ENCODE results near the gene C16orf46. TPM values are rescaled to one million over a fixed set of nuclear protein-coding genes. Genes with fewer than 3 reads are reported as not detected.

C16orf46 gene
- total and polyA plus RNA-seq, 2 donors (not counting 3 experiments of a cell fraction or from before 2014, with no cell fraction given), result 0.26 TPM; not detected in 1

- Histone ChIP-seq H4K20me1 (replicated peaks; ENCODE audit: control insufficient read depth, extremely low read depth, insufficient read depth, low read length) (no peaks in the 10 kb centered on the region), H3K79me2 (ENCODE audit: control insufficient read depth, insufficient read depth, low read length) (no peaks in the 10 kb centered on the region), H3K36me3 (ENCODE audit: control insufficient read depth in 2 of 2, extremely low read depth in 1 of 2, insufficient read depth in 2 of 2, low read length in 2 of 2) (no peaks in the 10 kb centered on the region), H3K9me3 (replicated peaks; ENCODE audit: control insufficient read depth, insufficient read depth, low read length) (no peaks in the 10 kb centered on the region), H2AFZ (ENCODE audit: low read depth, low read length) (no peak overlapping the region), H3K27me3 (ENCODE audit: control insufficient read depth in 2 of 2, insufficient read depth in 2 of 2, low read length in 2 of 2) (no peaks in the 10 kb centered on the region), H3K9me1 (replicated peaks; ENCODE audit: control insufficient read depth, extremely low read depth, insufficient read depth, low read length) (no peaks in the 10 kb centered on the region), H3K9ac (replicated peaks; ENCODE audit: extremely low read depth, insufficient read depth, low read length) (no peak overlapping the region), H3K4me3 (replicated peaks in 1 of 3; ENCODE audit: insufficient read depth in 1 of 3, low read depth in 1 of 3, low read length in 3 of 3) (no peak overlapping the region), H3K27ac (ENCODE audit: insufficient read depth, low read depth, low read length) (no peak overlapping the region), H3K4me1 (ENCODE audit: control insufficient read depth, extremely low read depth, insufficient read depth, low read length) (no peaks in the 10 kb centered on the region), H3K4me2 (ENCODE audit: insufficient read depth, low read length) (no peak overlapping the region)
- DNase-seq (ENCODE audit: low read depth, low spot score) (no peak), FAIRE-seq (no peak)
- dilution Hi-C loops (cut with MboI; ENCODE audit: extremely low pct_ligation_motif_present, low sequenced_read_pairs), result no loop called here
- ChIA-PET CTCF (no interaction called here), POLR2A (no interaction called here)
- BruUV-seq (replicated peaks), result no TSS peak
- TF ChIP-seq GATA2 (IDR thresholded peaks at IDR 0.05; ENCODE audit: insufficient read depth, insufficient read length, low read depth, low read length), result no peak
- TF ChIP-seq POLR2A (IDR thresholded peaks at IDR 0.05; ENCODE audit: low read depth, low read length), result no peak
- no peak for TF ChIP-seq CTCF (IDR thresholded peaks at IDR 0.05; ENCODE audit: extremely low read depth in 1 of 2, insufficient read depth in 1 of 2, low read depth in 1 of 2, low read length in 2 of 2)
- intact Hi-C loops (cut with micrococcal nuclease), result no loop called here
Observed at GRCh38 chr16:81067166-81067565, 9.9 kb downstream of the C16orf46 start.

- BruUV-seq (replicated peaks), result no TSS peak
- H3K9me1 ChIP-seq (replicated peaks; ENCODE audit: control insufficient read depth, extremely low read depth, insufficient read depth, low read length), result no peaks in the 10 kb centered on the region
- H3K4me2 ChIP-seq (ENCODE audit: insufficient read depth, low read length), result no peak overlapping the region
- no peak overlapping the region for H2AFZ ChIP-seq (ENCODE audit: low read depth, low read length)
- DNase-seq (ENCODE audit: low read depth, low spot score) (no peak), FAIRE-seq (no peak)
- H3K9me3 ChIP-seq (replicated peaks; ENCODE audit: control insufficient read depth, insufficient read depth, low read length), result no peaks in the 10 kb centered on the region
- TF ChIP-seq FOS (IDR thresholded peaks at IDR 0.05; ENCODE audit: borderline replicate concordance, insufficient read depth, low read length) (no peak), MYC (IDR thresholded peaks at IDR 0.05; ENCODE audit: low read depth, low read length) (no peak), POLR2A (IDR thresholded peaks at IDR 0.05; ENCODE audit: low read depth, low read length) (no peak), EZH2 (IDR thresholded peaks at IDR 0.05; ENCODE audit: borderline replicate concordance, low read depth, low read length, severe bottlenecking) (no peak), MAX (IDR thresholded peaks at IDR 0.05; ENCODE audit: insufficient read depth, insufficient read length) (no peak), POLR2AphosphoS5 (IDR thresholded peaks at IDR 0.05; ENCODE audit: insufficient read depth, low read depth, low read length) (no peak), GATA2 (IDR thresholded peaks at IDR 0.05; ENCODE audit: insufficient read depth, insufficient read length, low read depth, low read length) (no peak), JUN (IDR thresholded peaks at IDR 0.05; ENCODE audit: borderline replicate concordance, insufficient read depth, insufficient read length, low read depth) (no peak), CTCF (IDR thresholded peaks at IDR 0.05; ENCODE audit: extremely low read depth in 1 of 2, insufficient read depth in 1 of 2, low read depth in 1 of 2, low read length in 2 of 2) (no peak)
- H4K20me1 ChIP-seq (replicated peaks; ENCODE audit: control insufficient read depth, extremely low read depth, insufficient read depth, low read length), result no peaks in the 10 kb centered on the region
- ChIA-PET POLR2A (no interaction called here), CTCF (no interaction called here)
- intact Hi-C loops (cut with micrococcal nuclease), result no loop called here
- dilution Hi-C loops (cut with MboI; ENCODE audit: extremely low pct_ligation_motif_present, low sequenced_read_pairs), result no loop called here
- H3K4me1 ChIP-seq (ENCODE audit: control insufficient read depth, extremely low read depth, insufficient read depth, low read length), result no peaks in the 10 kb centered on the region
- H3K4me3 ChIP-seq (replicated peaks in 1 of 3; ENCODE audit: insufficient read depth in 1 of 3, low read depth in 1 of 3, low read length in 3 of 3), result no peak overlapping the region
- H3K36me3 ChIP-seq (ENCODE audit: control insufficient read depth in 2 of 2, extremely low read depth in 1 of 2, insufficient read depth in 2 of 2, low read length in 2 of 2), result no peaks in the 10 kb centered on the region
- no peaks in the 10 kb centered on the region for H3K27me3 ChIP-seq (ENCODE audit: control insufficient read depth in 2 of 2, insufficient read depth in 2 of 2, low read length in 2 of 2)
- H3K27ac ChIP-seq (ENCODE audit: insufficient read depth, low read depth, low read length), result no peak overlapping the region
- H3K79me2 ChIP-seq (ENCODE audit: control insufficient read depth, insufficient read depth, low read length), result no peaks in the 10 kb centered on the region
- H3K9ac ChIP-seq (replicated peaks; ENCODE audit: extremely low read depth, insufficient read depth, low read length), result no peak overlapping the region
Observed at GRCh38 chr16:81066681-81067080, 10.4 kb downstream of the C16orf46 start.

All from endothelial cell of umbilical vein (primary cell).